GM18511 (cell line): ENCODE data around the gene SMAD9.

Experiments used
- ATAC-seq: cut with Tn5 transposase; IDR thresholded peaks from one replicate; pipeline ENCODE4 v1.9.1; 2021; ENCODE audit warnings: mild to moderate bottlenecking, moderate library complexity; ENCODE audit not compliant: unreplicated experiment

SMAD9 gene

GRCh38 chr13:36870050-36870692, 49.9 kb downstream of the SMAD9 start:
- ATAC-seq: no peak

DNA sequence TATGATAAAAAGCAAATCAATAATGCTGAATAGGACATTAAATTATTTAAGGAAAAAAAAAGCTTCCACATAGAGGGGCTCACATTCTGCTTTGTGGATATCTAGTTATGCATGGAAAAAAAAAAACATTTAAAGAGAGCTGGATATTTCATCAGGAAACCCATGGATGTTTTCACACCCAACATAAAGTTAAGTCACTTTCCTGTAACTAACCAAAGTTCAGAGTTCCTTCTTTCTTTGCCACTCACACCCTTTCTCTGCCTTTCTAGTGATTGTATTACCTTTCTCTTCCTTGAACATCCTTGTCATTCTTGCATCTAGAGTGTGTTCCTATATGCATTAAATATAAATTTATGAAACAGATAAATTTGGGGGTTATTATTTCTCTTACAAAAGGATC, 53.8 kb downstream of the SMAD9 start:
- no peak for ATAC-seq

- ATAC-seq: no peak
Observed at GRCh38 chr13:36865265-36865664, 54.8 kb downstream of the SMAD9 start.

DNA sequence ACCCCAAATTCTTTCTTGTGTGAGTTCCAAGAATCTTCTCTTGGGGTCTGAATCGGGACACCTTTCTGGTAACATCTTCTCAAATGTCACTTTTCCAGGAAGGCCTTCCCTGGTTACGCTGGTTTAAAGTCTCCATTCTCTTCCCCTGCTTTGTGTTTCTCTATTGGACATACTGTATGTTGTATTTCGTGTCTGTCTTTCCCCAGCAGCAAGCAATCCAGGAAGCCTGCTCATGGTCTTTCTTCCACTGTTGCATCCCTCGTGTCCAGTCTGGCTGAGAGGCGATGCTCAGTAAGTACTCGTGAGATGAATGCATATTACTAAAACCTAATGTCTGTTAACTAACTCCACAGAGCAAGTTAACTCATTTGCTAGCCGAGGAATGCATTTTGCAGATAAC, 57.3 kb downstream of the SMAD9 start:
- no peak for ATAC-seq

GRCh38 chr13:36862002-36862685, 57.9 kb downstream of the SMAD9 start:
- no peak for ATAC-seq

GRCh38 chr13:36859259-36859658, 60.8 kb downstream of the SMAD9 start:
- no peak for ATAC-seq

- peak; percentile 69 for ATAC-seq
Observed at GRCh38 chr13:36858290-36858689, 61.7 kb downstream of the SMAD9 start.

GRCh38 chr13:36857253-36857652, 62.8 kb downstream of the SMAD9 start:
- ATAC-seq: no peak

DNA sequence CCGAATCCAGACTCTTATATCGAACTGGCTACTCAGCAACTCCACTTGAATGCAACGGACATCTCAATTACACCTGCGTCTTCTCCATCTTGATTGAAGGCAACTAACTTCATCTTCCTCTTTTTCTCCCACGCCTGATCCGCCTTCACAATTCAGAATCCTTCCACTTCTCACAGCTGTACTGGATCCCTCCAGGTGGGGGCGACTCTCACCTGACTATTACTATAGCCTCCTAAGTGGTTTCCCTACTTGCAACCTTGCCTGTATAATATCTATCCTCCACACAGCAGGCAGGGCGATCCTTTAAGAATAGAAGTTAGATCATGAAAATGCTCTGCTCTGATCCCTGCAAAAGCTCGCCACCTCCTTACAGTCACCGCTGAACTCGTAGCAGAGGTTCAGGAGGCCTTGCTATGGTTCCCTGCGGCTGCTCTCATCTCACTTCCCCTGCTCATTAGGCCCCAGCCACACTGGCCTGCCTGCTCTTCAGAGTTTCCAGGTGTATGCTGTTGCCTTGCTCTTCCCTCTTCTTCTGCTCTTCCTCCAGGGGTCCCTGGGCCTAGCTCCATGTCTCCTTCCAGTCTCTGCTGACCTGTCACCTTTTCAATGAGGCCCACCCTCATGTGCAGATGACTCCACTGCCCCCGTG, 69.1 kb downstream of the SMAD9 start:
- ATAC-seq: no peak

DNA sequence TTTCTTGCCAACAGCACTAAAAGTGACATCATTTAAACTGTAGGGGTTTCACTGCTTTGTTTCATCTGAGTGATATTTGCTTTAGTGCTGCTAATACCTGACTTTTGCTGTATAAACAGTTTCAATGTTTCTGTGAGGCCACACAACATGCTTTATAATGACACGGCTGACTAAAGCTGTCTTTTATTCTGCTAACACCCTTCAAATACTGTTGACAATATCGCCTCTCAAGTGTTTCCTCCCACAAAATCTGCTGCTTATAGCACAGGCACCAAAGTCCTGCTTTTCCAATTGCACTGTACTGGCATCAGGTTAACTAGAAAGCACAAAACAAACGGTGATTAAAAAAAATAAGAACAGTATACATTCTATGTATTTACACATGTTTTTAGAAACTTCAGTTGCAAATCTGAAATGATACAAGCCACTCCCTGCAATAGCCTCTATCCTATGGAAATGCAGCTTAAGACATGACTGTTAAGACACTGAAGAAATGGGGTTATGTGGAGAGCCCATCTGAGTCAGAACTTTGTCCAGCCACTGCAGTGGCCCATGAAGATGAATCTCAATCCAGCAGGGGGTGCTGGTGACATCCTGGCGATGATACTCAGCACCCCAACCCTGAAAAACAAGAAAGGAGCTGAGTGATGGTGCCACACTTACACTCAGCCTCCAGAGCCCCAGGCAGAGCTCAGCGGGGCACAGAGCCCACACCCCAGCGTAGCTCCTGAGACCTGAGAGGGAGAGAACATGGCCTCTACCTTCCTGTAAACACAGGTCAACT, 71.6 kb downstream of the SMAD9 start:
- peak; percentile 53 for ATAC-seq

DNA sequence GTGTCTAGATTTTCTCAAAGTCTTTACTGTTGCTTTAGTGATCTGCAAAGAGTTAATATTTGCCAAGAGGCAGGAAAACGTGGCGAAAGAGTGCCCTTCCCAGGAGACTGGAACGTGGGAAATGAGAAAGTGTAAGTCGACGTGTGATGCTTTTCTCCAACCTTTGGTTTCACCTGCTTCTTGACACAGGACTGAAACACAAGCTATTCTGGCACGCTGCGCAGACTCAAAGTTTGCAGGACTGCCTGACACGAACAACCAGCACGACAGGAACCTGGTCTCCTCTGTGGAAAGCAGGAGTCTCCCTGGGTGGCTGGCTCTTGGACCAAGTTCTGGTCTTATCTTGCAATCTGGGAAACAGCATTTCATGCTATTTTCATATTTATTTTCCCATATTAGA, 72.4 kb downstream of the SMAD9 start:
- no peak for ATAC-seq

DNA sequence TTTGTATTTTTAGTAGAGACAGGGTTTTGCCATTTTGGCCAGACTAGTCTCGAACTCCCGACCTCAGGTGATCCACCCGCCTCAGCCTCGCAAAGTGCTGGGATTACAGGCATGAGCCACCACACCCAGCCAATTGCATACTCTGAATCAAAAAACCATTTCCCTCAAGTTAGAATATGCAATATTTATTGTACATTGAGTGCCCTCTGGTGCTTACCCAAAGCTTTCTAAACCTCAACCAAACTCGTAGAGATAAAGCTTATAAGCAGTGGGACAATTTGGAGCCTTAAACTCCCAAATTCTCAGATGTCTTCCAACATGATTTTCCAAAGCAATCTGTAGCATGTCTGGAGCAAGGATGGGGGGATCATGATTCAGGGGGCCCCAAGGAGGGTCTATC, 78.6 kb downstream of the SMAD9 start:
- ATAC-seq: no peak

GRCh38 chr13:36840718-36841250, 79.3 kb downstream of the SMAD9 start:
- ATAC-seq: no peak

DNA sequence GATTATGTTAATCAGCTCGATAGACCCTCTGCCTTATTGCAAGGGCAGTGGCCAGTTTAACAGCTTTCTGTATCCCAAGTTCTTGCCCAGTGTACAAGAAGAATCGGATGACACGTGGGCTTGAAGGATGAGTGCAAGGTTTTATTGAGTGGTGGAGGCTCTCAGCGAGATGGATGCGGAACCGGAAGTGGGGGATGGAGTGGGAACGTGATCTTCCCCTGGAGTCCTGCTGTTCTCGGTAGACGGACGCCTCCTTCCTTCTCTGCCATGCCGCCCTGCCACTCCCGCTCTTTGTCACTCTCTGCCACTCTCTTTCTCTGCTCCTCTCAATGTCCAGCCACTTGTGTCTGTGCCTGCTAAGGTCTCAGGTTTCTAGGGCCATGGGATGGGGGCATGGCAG, 80.1 kb downstream of the SMAD9 start:
- no peak for ATAC-seq

DNA sequence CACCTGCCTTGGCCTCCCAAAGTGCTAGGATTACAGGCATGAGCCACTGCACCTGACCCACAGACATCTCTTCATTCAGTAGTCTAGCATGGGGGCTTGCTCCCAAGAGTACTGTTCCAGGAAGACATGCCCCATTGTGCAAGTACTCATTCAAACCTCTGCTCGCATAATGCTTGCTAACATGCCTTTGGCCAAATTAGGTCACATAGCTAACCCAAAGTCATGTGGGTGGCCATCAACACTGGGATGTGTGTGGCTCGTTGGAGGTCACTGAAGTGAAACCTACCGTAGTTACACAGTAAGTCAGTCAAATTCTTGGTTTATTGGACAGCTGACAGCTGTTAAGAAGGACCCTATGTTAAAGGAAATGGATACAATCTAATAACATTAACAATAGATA, 80.8 kb downstream of the SMAD9 start:
- ATAC-seq: no peak

DNA sequence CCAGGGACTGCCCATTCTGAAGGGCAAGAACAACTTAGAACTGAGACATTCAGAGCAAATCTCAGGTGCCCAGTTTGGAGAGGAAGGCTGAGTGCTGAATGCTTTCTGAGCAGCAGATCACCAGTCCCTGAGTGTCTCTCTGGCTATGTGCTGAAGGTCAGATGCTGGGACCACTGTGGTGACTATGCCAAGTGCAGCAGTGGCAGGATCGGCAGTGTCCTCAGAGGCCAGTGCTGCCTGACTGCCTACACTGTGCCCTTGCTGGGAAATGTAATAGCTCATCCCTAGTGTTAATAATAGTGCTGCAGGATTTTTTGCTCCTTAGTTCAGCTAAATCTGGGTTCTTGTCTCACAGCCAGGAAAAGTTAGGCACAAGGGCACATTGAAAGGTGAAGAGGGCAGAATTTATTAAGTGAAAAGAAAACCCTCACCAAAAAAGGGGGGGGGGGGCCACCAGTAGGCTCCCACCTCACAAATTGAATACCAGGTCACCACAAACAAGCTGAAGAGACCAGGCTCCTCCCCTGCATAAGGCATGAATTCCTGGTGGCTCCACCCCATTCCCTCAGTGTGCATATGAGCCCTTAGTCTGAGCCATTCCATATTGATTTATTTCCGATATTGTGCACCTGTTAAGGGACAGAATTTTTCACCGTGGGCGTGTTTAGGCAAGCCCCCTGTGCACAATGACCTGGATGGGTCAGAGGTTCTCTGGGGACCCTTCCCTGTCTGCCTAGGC, 82.5 kb downstream of the SMAD9 start:
- ATAC-seq: no peak

DNA sequence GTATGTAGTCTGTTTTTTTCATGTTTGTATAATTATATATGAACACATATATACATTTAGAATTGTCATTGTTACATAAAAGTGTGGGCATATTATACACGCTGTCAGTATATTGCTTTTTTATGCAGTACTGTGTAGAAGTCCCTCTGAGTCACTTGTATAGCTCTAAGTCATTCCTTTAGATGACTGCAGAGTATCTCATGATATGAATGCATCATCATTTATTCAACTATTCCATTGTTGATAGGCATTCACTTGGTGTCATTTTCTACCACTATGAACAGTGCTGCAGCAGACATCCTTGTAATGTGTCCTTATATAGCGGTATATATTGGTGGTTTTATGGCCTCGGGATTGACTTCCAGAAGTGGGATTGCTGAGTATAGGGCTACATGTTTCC, 85.7 kb downstream of the SMAD9 start:
- no peak for ATAC-seq

DNA sequence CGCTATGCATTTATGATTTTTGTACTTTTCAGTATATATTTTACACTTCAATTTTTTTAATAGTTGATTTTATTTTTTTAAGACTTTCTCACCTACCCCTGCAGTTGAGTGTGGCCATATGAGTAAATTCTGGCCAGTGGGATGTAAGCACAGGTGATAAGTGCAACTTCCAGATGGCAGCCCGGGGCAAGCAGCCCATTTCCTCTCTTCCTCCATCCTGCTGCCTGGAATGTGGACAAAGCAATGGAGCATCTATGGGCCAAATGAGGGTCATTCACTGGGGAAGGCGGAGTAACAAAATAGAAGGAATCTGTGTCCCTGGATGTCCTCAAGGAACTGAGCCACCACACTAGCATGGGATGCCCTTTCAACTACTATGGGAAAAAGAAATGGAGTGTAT, 88.7 kb downstream of the SMAD9 start:
- ATAC-seq: no peak

GRCh38 chr13:36829753-36830152, 90.3 kb downstream of the SMAD9 start:
- no peak for ATAC-seq

DNA sequence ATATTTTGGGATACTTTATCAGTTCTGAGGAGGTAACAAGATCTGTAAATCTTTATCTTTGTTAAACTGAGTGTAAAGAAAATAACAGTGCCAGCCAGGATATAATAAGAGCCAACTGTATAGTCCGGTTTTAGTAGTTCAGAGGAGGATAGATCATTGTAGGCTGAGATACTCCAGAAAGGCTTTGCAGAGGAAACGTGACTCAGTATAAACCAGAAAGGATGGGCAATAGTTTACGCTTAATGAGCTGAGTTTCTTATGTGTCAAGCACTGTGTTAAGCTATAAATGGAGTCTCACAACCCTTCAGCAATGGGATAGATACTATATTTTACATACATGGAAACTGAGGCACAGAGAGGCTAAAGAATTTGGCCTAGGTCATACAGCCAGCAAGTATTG, 97.3 kb downstream of the SMAD9 start:
- ATAC-seq: no peak

- ATAC-seq: peak; percentile 48
Observed at GRCh38 chr13:36820222-36820621, 99.8 kb downstream of the SMAD9 start.
